OCI-LY7 (cell line): Measurements from ENCODE around the gene POU2F3. TPM values are rescaled to one million over a fixed set of nuclear protein-coding genes. Genes with fewer than 3 reads are reported as not detected.
"Not testable (repeated sequence)": the region's sequence is repeated elsewhere in the genome, so short reads cannot be mapped to it uniquely, and the experiment has no call there.

Source experiments
- BruUV-seq: library from RNA; stranded (reverse); fragments of 400-500 nt; replicated peaks from 2 replicates; lab custom pipeline; 2021; lab: Mats Ljungman, UMichigan
- CTCF ChIA-PET: fragments of 300-600 bp; sonication (Branson Sonifier 250); formaldehyde crosslinking; loops from one replicate; lab custom pipeline; 2022; ENCODE audit warnings: antibody characterized with exemption; ENCODE audit not compliant: unreplicated experiment; lab: Charles Lee
- POLR2A ChIA-PET: fragments of 300-600 bp; sonication (Branson Sonifier 250); formaldehyde crosslinking; loops from one replicate; lab custom pipeline; 2022; ENCODE audit warnings: antibody characterized with exemption; lab: Charles Lee
- DNase-seq: peaks from one replicate; pipeline ENCODE4 v3.0.0-alpha.2; 2015; ENCODE audit warnings: low spot score
- H2AFZ ChIP-seq: fragments of 200-600 bp; sonication (generic), shearing (Covaris generic); 2 replicates; pipeline ENCODE4 v1.6.1; 2014; ENCODE audit warnings: mild to moderate bottlenecking, antibody characterized with exemption, low read length, moderate library complexity
- H3K27ac ChIP-seq: fragments of 200-600 bp; sonication (generic); 2 replicates; pipeline ENCODE4 v1.5.1; 2014; ENCODE audit warnings: mixed run types, low read depth, mild to moderate bottlenecking, moderate library complexity, low read length, inconsistent platforms; ENCODE audit not compliant: poor library complexity, severe bottlenecking
- H3K36me3 ChIP-seq: fragments of 200-600 bp; sonication (generic); 2 replicates; pipeline ENCODE4 v1.6.1; 2014; ENCODE audit warnings: mild to moderate bottlenecking, antibody characterized with exemption, low read length, moderate library complexity, mixed read lengths; ENCODE audit not compliant: insufficient read depth
- H3K4me1 ChIP-seq: fragments of 200-600 bp; sonication (generic); 2 replicates; pipeline ENCODE4 v1.5.1; 2014; ENCODE audit warnings: mild to moderate bottlenecking, low read length; ENCODE audit not compliant: insufficient read depth, poor library complexity, severe bottlenecking
- H3K4me2 ChIP-seq: fragments of 200-600 bp; sonication (generic); 2 replicates; pipeline ENCODE4 v1.6.1; 2014; ENCODE audit warnings: mild to moderate bottlenecking, low read length
- H3K4me3 ChIP-seq: fragments of 200-600 bp; sonication (generic); 2 replicates; pipeline ENCODE4 v1.5.1; 2014; ENCODE audit warnings: mild to moderate bottlenecking, low read depth, low read length; ENCODE audit not compliant: poor library complexity, severe bottlenecking
- H3K79me2 ChIP-seq: fragments of 200-600 bp; sonication (generic); 2 replicates; pipeline ENCODE4 v1.6.1; 2016; ENCODE audit warnings: low read depth, mild to moderate bottlenecking, low read length, moderate library complexity, mixed read lengths; ENCODE audit not compliant: insufficient read depth
- H3K9me2 ChIP-seq: fragments of 200-600 bp; sonication (generic); 2 replicates; pipeline ENCODE4 v1.6.1; 2016; ENCODE audit warnings: mild to moderate bottlenecking, low read length, mixed read lengths; ENCODE audit not compliant: insufficient read depth
- H3K9me3 ChIP-seq: fragments of 200-600 bp; sonication (generic); 2 replicates; pipeline ENCODE4 v1.6.1; 2014; ENCODE audit warnings: mild to moderate bottlenecking, mixed run types, low read length, mixed read lengths
- H4K20me1 ChIP-seq: fragments of 200-600 bp; sonication (generic); 2 replicates; pipeline ENCODE4 v1.6.1; 2014; ENCODE audit warnings: mild to moderate bottlenecking, antibody characterized with exemption, low read length, moderate library complexity, mixed read lengths; ENCODE audit not compliant: insufficient read depth
- EZH2phosphoT487 ChIP-seq: fragments of 200-600 bp; sonication (generic); IDR thresholded peaks from 2 replicates; pipeline ENCODE4 v1.6.1; 2018; ENCODE audit warnings: low read depth, borderline replicate concordance, mild to moderate bottlenecking, mixed run types, antibody characterized with exemption, low read length, moderate library complexity, mixed read lengths
- intact Hi-C: fragments of 100-400 bp; cut with micrococcal nuclease; formaldehyde crosslinking; loops from one replicate; pipeline ENCODE4 v1.10.0; 2022; ENCODE audit not compliant: unreplicated experiment
- total RNA-seq, 2 experiments: library from RNA; depleted of rRNA in 1 of 2; stranded (reverse); fragments of >200 nt in 1 of 2; shearing (Covaris generic) in 1 of 2; gene quantifications; 2 replicates each; pipeline ENCODE4 v1.2.3, GENCODE V29; 2014 to 2022
- TF ChIP-seq, protein P1 (sequence below): fragments of 200-600 bp; sonication (generic); conservative IDR thresholded peaks from 2 replicates; pipeline ENCODE4 v1.5.1; 2014; ENCODE audit warnings: mild to moderate bottlenecking, antibody characterized with exemption, low read length, moderate library complexity, mixed read lengths

POU2F3 gene
- total RNA-seq, 2 experiments from 2014 or later = 0.16 TPM; not detected in 1

DNA sequence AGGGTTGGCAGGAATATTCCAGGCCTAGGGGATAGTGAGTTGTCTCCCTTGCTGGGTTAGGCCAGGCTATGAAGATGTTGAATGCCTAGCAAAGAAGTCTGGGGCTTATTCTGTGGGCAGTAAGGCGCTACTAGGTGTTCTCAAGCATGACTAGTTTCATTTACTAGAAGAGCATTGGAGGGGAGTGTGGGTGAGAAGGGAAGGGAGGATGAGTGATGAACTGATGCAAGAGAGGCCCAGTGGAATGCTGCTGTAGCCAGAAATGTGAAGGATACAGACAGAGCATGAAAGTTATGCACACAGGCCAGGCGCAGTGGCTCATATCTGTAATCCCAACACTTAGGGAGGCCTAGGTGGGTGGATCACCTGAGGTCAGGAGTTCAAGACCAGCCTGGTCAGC lies 33.5 kb downstream of the POU2F3 start:
- H3K4me3 ChIP-seq = no peak overlapping the region
- no peaks in the 10 kb centered on the region for H3K9me2 ChIP-seq
- no peak for DNase-seq
- no peaks in the 10 kb centered on the region for H3K4me1 ChIP-seq
- ChIA-PET POLR2A (no interaction called here), CTCF (no interaction called here)
- H3K36me3 ChIP-seq = no peaks in the 10 kb centered on the region
- H3K9me3 ChIP-seq = no peaks in the 10 kb centered on the region
- intact Hi-C loops = no loop called here
- no peak overlapping the region for H2AFZ ChIP-seq
- H3K27ac ChIP-seq = no peak overlapping the region
- H3K79me2 ChIP-seq = no peaks in the 10 kb centered on the region
- TF ChIP-seq, protein P1, sequence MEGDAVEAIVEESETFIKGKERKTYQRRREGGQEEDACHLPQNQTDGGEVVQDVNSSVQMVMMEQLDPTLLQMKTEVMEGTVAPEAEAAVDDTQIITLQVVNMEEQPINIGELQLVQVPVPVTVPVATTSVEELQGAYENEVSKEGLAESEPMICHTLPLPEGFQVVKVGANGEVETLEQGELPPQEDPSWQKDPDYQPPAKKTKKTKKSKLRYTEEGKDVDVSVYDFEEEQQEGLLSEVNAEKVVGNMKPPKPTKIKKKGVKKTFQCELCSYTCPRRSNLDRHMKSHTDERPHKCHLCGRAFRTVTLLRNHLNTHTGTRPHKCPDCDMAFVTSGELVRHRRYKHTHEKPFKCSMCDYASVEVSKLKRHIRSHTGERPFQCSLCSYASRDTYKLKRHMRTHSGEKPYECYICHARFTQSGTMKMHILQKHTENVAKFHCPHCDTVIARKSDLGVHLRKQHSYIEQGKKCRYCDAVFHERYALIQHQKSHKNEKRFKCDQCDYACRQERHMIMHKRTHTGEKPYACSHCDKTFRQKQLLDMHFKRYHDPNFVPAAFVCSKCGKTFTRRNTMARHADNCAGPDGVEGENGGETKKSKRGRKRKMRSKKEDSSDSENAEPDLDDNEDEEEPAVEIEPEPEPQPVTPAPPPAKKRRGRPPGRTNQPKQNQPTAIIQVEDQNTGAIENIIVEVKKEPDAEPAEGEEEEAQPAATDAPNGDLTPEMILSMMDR = no peak
- TF ChIP-seq EZH2phosphoT487 = no peak
- H3K4me2 ChIP-seq = no peak overlapping the region
- no TSS peak for BruUV-seq
- H4K20me1 ChIP-seq = no peaks in the 10 kb centered on the region

DNA sequence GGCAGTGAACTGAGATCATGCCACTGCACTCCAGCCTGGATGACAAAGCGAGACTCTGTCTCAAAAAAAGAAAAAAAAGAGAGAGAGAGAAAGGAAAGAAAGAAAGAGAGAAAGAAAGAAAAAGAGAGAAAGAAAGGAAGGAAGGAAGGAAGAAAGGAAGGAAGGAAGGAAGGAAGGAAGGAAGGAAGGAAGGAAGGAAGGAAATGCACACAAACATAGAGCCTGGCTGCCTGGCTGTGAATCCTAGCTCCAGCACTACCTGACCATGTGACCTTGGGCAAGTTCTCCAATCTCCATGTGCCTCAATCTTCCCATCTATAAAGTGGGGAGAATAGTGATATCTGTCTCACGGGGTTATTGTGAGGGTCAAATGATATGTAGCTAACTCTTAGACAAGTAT lies 34.0 kb downstream of the POU2F3 start:
- POLR2A ChIA-PET, H3K27ac ChIP-seq, intact Hi-C loops, H3K36me3 ChIP-seq, H3K9me2 ChIP-seq, H3K4me3 ChIP-seq, DNase-seq, H4K20me1 ChIP-seq, H3K4me1 ChIP-seq, H3K79me2 ChIP-seq, CTCF ChIA-PET, H3K4me2 ChIP-seq, BruUV-seq, H3K9me3 ChIP-seq, H2AFZ ChIP-seq: not testable (repeated sequence)

DNA sequence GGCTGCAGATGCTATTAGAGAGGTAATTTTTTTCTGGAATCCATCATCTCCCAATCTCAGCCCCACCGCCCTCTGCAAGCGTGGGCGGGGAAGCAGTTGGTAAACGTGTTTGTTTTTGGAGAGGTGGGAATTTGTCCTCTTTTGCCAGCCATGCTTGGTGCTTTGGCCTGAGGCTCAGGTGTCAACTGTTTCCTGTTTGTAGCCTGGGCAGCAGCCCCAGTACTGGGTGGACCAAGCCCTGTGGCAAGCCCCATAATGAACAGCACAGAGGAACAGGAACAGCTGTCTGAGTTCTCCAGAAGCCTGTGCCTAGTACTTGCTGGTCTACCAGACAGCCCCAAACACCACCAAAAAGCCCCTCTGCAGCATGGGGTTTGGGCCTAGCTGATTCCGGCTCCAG lies 39.6 kb downstream of the POU2F3 start:
- H3K36me3 ChIP-seq = no peaks in the 10 kb centered on the region
- no peaks in the 10 kb centered on the region for H4K20me1 ChIP-seq
- no peaks in the 10 kb centered on the region for H3K79me2 ChIP-seq
- H3K4me2 ChIP-seq = no peak overlapping the region
- no peaks in the 10 kb centered on the region for H3K4me1 ChIP-seq
- BruUV-seq = no TSS peak
- H3K9me2 ChIP-seq = no peaks in the 10 kb centered on the region
- no peak overlapping the region for H3K27ac ChIP-seq
- intact Hi-C loops = no loop called here
- CTCF ChIA-PET = no interaction called here
- no peak overlapping the region for H2AFZ ChIP-seq
- H3K9me3 ChIP-seq = no peaks in the 10 kb centered on the region
- POLR2A ChIA-PET = no interaction called here
- DNase-seq = no peak
- no peak overlapping the region for H3K4me3 ChIP-seq
- TF ChIP-seq EZH2phosphoT487 = no peak
- TF ChIP-seq, protein P1 = no peak
